ENCODE results near the gene BPI. TPM values are rescaled to one million over a fixed set of nuclear protein-coding genes. Genes with fewer than 3 reads are reported as not detected.
"Not testable (repeated sequence)": the region's sequence is repeated elsewhere in the genome, so short reads cannot be mapped to it uniquely, and the experiment has no call there.

The BPI gene
- total RNA-seq, 2 experiments from 2014 or later: not detected

- Mint-ChIP-seq H3K9me3 (peaks cover 7% of the 10 kb centered on the region), H3K4me1 (no peaks in the 10 kb centered on the region), H3K36me3 (ENCODE audit: low read depth) (no peaks in the 10 kb centered on the region), H3K4me3 (no peak overlapping the region), H3K27me3 (peaks cover 13% of the 10 kb centered on the region), H3K27ac (no peak overlapping the region)
- CTCF ChIA-PET: no interaction called here
- peak; percentile 10 for DNase-seq
- POLR2A ChIA-PET: no interaction called here
These were observed 33.7 kb downstream of the BPI start for GRCh38 chr20:38337561-38338140.

- Mint-ChIP-seq H3K4me3 (no peak overlapping the region), H3K9me3 (peaks cover 7% of the 10 kb centered on the region), H3K36me3 (ENCODE audit: low read depth) (no peaks in the 10 kb centered on the region), H3K27ac (no peak overlapping the region), H3K4me1 (no peaks in the 10 kb centered on the region), H3K27me3 (peaks cover 11% of the 10 kb centered on the region)
- POLR2A ChIA-PET: no interaction called here
- CTCF ChIA-PET: interaction anchor here (0.6 kb wide), 1 partner anchor 347 kb away, joined by 5 read pairs; no protein-coding TSS in a partner anchor
- no peak for DNase-seq
These were observed 35.0 kb downstream of the BPI start for GRCh38 chr20:38338849-38339520.

GRCh38 chr20:38339521-38339896 is 35.6 kb downstream of the BPI start:
- POLR2A ChIA-PET: interaction anchor here (0.7 kb wide), 1 partner anchor 35 kb away, joined by 3 read pairs; no protein-coding TSS in a partner anchor
- H3K27me3 Mint-ChIP-seq: peaks cover 11% of the 10 kb centered on the region
- DNase-seq; H3K4me3 Mint-ChIP-seq; H3K4me1 Mint-ChIP-seq; H3K27ac Mint-ChIP-seq; CTCF ChIA-PET; H3K36me3 Mint-ChIP-seq (ENCODE audit: low read depth); H3K9me3 Mint-ChIP-seq: not testable (repeated sequence)

- ChIA-PET POLR2A (interaction anchor here (0.7 kb wide), 1 partner anchor 35 kb away, joined by 3 read pairs; no protein-coding TSS in a partner anchor), CTCF (no interaction called here)
- peaks cover 7% of the 10 kb centered on the region for H3K9me3 Mint-ChIP-seq
- H3K4me3 Mint-ChIP-seq: no peak overlapping the region
- peaks cover 11% of the 10 kb centered on the region for H3K27me3 Mint-ChIP-seq
- H3K27ac Mint-ChIP-seq: no peak overlapping the region
- no peaks in the 10 kb centered on the region for H3K4me1 Mint-ChIP-seq
- no peak for DNase-seq
- no peaks in the 10 kb centered on the region for H3K36me3 Mint-ChIP-seq (ENCODE audit: low read depth)
These were observed 36.0 kb downstream of the BPI start for GRCh38 chr20:38339997-38340396.

GRCh38 chr20:38340693-38341092 is 36.7 kb downstream of the BPI start:
- Mint-ChIP-seq H3K36me3 (ENCODE audit: low read depth) (no peaks in the 10 kb centered on the region), H3K9me3 (peaks cover 7% of the 10 kb centered on the region), H3K4me3 (no peak overlapping the region), H3K27ac (no peak overlapping the region), H3K4me1 (no peaks in the 10 kb centered on the region), H3K27me3 (peaks cover 10% of the 10 kb centered on the region)
- ChIA-PET POLR2A (no interaction called here), CTCF (no interaction called here)
- no peak for DNase-seq

GRCh38 chr20:38342216-38342615 is 38.3 kb downstream of the BPI start:
- H3K27me3 Mint-ChIP-seq: peaks cover 2% of the 10 kb centered on the region
- H3K36me3 Mint-ChIP-seq (ENCODE audit: low read depth): no peaks in the 10 kb centered on the region
- DNase-seq: no peak
- peaks cover 7% of the 10 kb centered on the region for H3K9me3 Mint-ChIP-seq
- no peak overlapping the region for H3K27ac Mint-ChIP-seq
- H3K4me1 Mint-ChIP-seq: no peaks in the 10 kb centered on the region
- H3K4me3 Mint-ChIP-seq: no peak overlapping the region
- POLR2A ChIA-PET: no interaction called here
- CTCF ChIA-PET: no interaction called here

- no peaks in the 10 kb centered on the region for H3K4me1 Mint-ChIP-seq
- no peak overlapping the region for H3K27ac Mint-ChIP-seq
- ChIA-PET POLR2A (no interaction called here), CTCF (no interaction called here)
- H3K36me3 Mint-ChIP-seq (ENCODE audit: low read depth): no peaks in the 10 kb centered on the region
- DNase-seq: no peak
- H3K9me3 Mint-ChIP-seq: peaks cover 4% of the 10 kb centered on the region
- H3K4me3 Mint-ChIP-seq: no peak overlapping the region
- peaks cover 2% of the 10 kb centered on the region for H3K27me3 Mint-ChIP-seq
These were observed 38.9 kb downstream of the BPI start for GRCh38 chr20:38342713-38343310.

- Mint-ChIP-seq H3K36me3 (ENCODE audit: low read depth) (no peaks in the 10 kb centered on the region), H3K9me3 (no peaks in the 10 kb centered on the region), H3K27me3 (peaks cover 2% of the 10 kb centered on the region), H3K4me1 (no peaks in the 10 kb centered on the region), H3K27ac (no peak overlapping the region), H3K4me3 (no peak overlapping the region)
- POLR2A ChIA-PET: no interaction called here
- CTCF ChIA-PET: no interaction called here
- no peak for DNase-seq
These were observed 39.6 kb downstream of the BPI start for GRCh38 chr20:38343311-38344106.

- DNase-seq: no peak
- no peaks in the 10 kb centered on the region for H3K4me1 Mint-ChIP-seq
- no peak overlapping the region for H3K27ac Mint-ChIP-seq
- H3K36me3 Mint-ChIP-seq (ENCODE audit: low read depth): no peaks in the 10 kb centered on the region
- no peaks in the 10 kb centered on the region for H3K9me3 Mint-ChIP-seq
- peaks cover under 1% of the 10 kb centered on the region for H3K27me3 Mint-ChIP-seq
- CTCF ChIA-PET: no interaction called here
- H3K4me3 Mint-ChIP-seq: no peak overlapping the region
- POLR2A ChIA-PET: no interaction called here
These were observed 40.2 kb downstream of the BPI start for GRCh38 chr20:38344107-38344701.

- no peak overlapping the region for H3K27ac Mint-ChIP-seq
- ChIA-PET CTCF (interaction anchor here (0.6 kb wide), 1 partner anchor 42 kb away, joined by 6 read pairs; no protein-coding TSS in a partner anchor), POLR2A (no interaction called here)
- no peaks in the 10 kb centered on the region for H3K27me3 Mint-ChIP-seq
- H3K4me3 Mint-ChIP-seq: no peak overlapping the region
- H3K9me3 Mint-ChIP-seq: no peaks in the 10 kb centered on the region
- no peaks in the 10 kb centered on the region for H3K36me3 Mint-ChIP-seq (ENCODE audit: low read depth)
- DNase-seq: no peak
- H3K4me1 Mint-ChIP-seq: no peaks in the 10 kb centered on the region
These were observed 41.7 kb downstream of the BPI start for GRCh38 chr20:38345643-38346042.

- no peak for DNase-seq
- Mint-ChIP-seq H3K4me3 (no peak within 1 kb of the TSS), H3K4me1 (no peaks in the 10 kb centered on the region), H3K9me3 (no peaks in the 10 kb centered on the region), H3K36me3 (ENCODE audit: low read depth) (no peaks in the 10 kb centered on the region), H3K27ac (no peak within 1 kb of the TSS), H3K27me3 (no peaks in the 10 kb centered on the region)
- ChIA-PET CTCF (interaction anchor here (0.6 kb wide), 1 partner anchor 42 kb away, joined by 6 read pairs; no protein-coding TSS in a partner anchor), POLR2A (no interaction called here)
These were observed 42.3 kb downstream of the BPI start, which contains the start of gene LBP for GRCh38 chr20:38346247-38346651. Gene LBP (plus strand): TSS chr20:38346482. CDS start chr20:38346517, 35 bp downstream.

- ChIA-PET POLR2A (no interaction called here), CTCF (no interaction called here)
- H3K27ac Mint-ChIP-seq: no peak overlapping the region
- no peaks in the 10 kb centered on the region for H3K27me3 Mint-ChIP-seq
- DNase-seq: no peak
- no peak overlapping the region for H3K4me3 Mint-ChIP-seq
- H3K4me1 Mint-ChIP-seq: no peaks in the 10 kb centered on the region
- H3K9me3 Mint-ChIP-seq: no peaks in the 10 kb centered on the region
- no peaks in the 10 kb centered on the region for H3K36me3 Mint-ChIP-seq (ENCODE audit: low read depth)
These were observed 42.8 kb downstream of the BPI start for GRCh38 chr20:38346741-38347140.

- no peaks in the 10 kb centered on the region for H3K36me3 Mint-ChIP-seq (ENCODE audit: low read depth)
- H3K27me3 Mint-ChIP-seq: no peaks in the 10 kb centered on the region
- H3K9me3 Mint-ChIP-seq: no peaks in the 10 kb centered on the region
These were observed 45.9 kb downstream of the BPI start for GRCh38 chr20:38349856-38350255.

More at GRCh38 chr20:38349856-38350255, 45.9 kb downstream of the BPI start:
- ChIA-PET POLR2A (no interaction called here), CTCF (no interaction called here)
- H3K27ac Mint-ChIP-seq: no peak overlapping the region
- no peaks in the 10 kb centered on the region for H3K4me1 Mint-ChIP-seq
- H3K4me3 Mint-ChIP-seq: no peak overlapping the region
- DNase-seq: no peak
